IPS DF 6.9 (cell line): ENCODE results near the gene ATP5IF1.

Source experiments
- DNase-seq: peaks from one replicate; pipeline ENCODE4 v3.0.0-alpha.2; 2013; ENCODE audit warnings: low read depth, low spot score
- H3K27ac ChIP-seq: one replicate; pipeline ENCODE4 v1.5.1; 2013; ENCODE audit warnings: low read length, control low read depth
- H3K27me3 ChIP-seq: 2 replicates; pipeline ENCODE4 v1.6.1; 2013; ENCODE audit warnings: mild to moderate bottlenecking, low read length; ENCODE audit not compliant: control insufficient read depth, insufficient read depth
- H3K36me3 ChIP-seq: 2 replicates; pipeline ENCODE4 v1.6.1; 2013; ENCODE audit warnings: low read length; ENCODE audit not compliant: control insufficient read depth, insufficient read depth
- H3K4me1 ChIP-seq: 2 replicates; pipeline ENCODE4 v1.6.1; 2013; ENCODE audit warnings: low read length; ENCODE audit not compliant: control insufficient read depth, insufficient read depth
- H3K4me3 ChIP-seq: 2 replicates; pipeline ENCODE4 v1.5.1; 2013; ENCODE audit warnings: mild to moderate bottlenecking, low read length
- H3K9me3 ChIP-seq: 2 replicates; pipeline ENCODE4 v1.6.1; 2013; ENCODE audit warnings: low read length, inconsistent platforms; ENCODE audit not compliant: control insufficient read depth, insufficient read depth
- WGBS: extraction: QIAGEN DNeasy Blood & Tissue Kit; methylation state at CpG from one replicate; pipeline ENCODE4 v1.1.7; 2013; ENCODE audit warnings: mixed read lengths, missing lambda C conversion rate; ENCODE audit not compliant: insufficient read length, insufficient coverage; 5-methylcytosine and 5-hydroxymethylcytosine counted together

Gene ATP5IF1

GRCh38 chr1:28200234-28200873, 35.6 kb upstream of the ATP5IF1 start:
- Histone ChIP-seq H3K36me3 (peaks cover 18% of the 10 kb centered on the region; the same call in 1 of the 2 replicates), H3K27me3 (no peaks in the 10 kb centered on the region), H3K4me3 (no peak overlapping the region), H3K9me3 (no peaks in the 10 kb centered on the region), H3K4me1 (peaks cover 8% of the 10 kb centered on the region; the same call in 1 of the 2 replicates), H3K27ac (no peak overlapping the region)
- no CpG with 5 or more reads among the region's 6 CpGs for WGBS
- DNase-seq, result no peak

GRCh38 chr1:28205243-28205642, 30.7 kb upstream of the ATP5IF1 start:
- WGBS, result no CpG with 5 or more reads among the region's 4 CpGs

GRCh38 chr1:28208818-28209441, 27.0 kb upstream of the ATP5IF1 start:
- Histone ChIP-seq H3K9me3 (no peaks in the 10 kb centered on the region), H3K4me3 (no peak overlapping the region), H3K27ac (no peak overlapping the region), H3K27me3 (no peaks in the 10 kb centered on the region), H3K36me3 (peaks cover 8% of the 10 kb centered on the region; the same call in 1 of the 2 replicates), H3K4me1 (no peaks in the 10 kb centered on the region)
- WGBS, result 100% methylated on average over 1 of the region's 4 CpGs
- no peak for DNase-seq

More at GRCh38 chr1:28205243-28205642, 30.7 kb upstream of the ATP5IF1 start:
- no peak for DNase-seq
- Histone ChIP-seq H3K27ac (no peak overlapping the region), H3K36me3 (peaks cover 15% of the 10 kb centered on the region; the same call in 1 of the 2 replicates), H3K9me3 (no peaks in the 10 kb centered on the region), H3K27me3 (no peaks in the 10 kb centered on the region), H3K4me3 (no peak overlapping the region), H3K4me1 (no peaks in the 10 kb centered on the region)

- Histone ChIP-seq H3K27ac (no peak overlapping the region), H3K36me3 (peaks cover 8% of the 10 kb centered on the region; the same call in 1 of the 2 replicates), H3K4me1 (no peaks in the 10 kb centered on the region), H3K27me3 (no peaks in the 10 kb centered on the region), H3K4me3 (no peak overlapping the region), H3K9me3 (no peaks in the 10 kb centered on the region)
- no peak for DNase-seq
- WGBS, result no CpG with 5 or more reads among the region's 1 CpG
Measured at GRCh38 chr1:28209700-28210099, 26.2 kb upstream of the ATP5IF1 start.

GRCh38 chr1:28213315-28213714, 22.6 kb upstream of the ATP5IF1 start:
- Histone ChIP-seq H3K27ac (no peak overlapping the region), H3K9me3 (no peaks in the 10 kb centered on the region), H3K27me3 (no peaks in the 10 kb centered on the region), H3K36me3 (peaks cover 8% of the 10 kb centered on the region; the same call in 1 of the 2 replicates), H3K4me3 (no peak overlapping the region), H3K4me1 (no peaks in the 10 kb centered on the region)
- DNase-seq, result no peak
- WGBS, result 100% methylated on average over 1 of the region's 2 CpGs

GRCh38 chr1:28229089-28229488, 6.8 kb upstream of the ATP5IF1 start:
- H3K4me1 ChIP-seq, result no peaks in the 10 kb centered on the region
- H3K36me3 ChIP-seq, result peaks cover 6% of the 10 kb centered on the region
- no peaks in the 10 kb centered on the region for H3K27me3 ChIP-seq
- no peaks in the 10 kb centered on the region for H3K9me3 ChIP-seq
- no peak overlapping the region for H3K27ac ChIP-seq
- DNase-seq, result no peak
- no peak overlapping the region for H3K4me3 ChIP-seq

GRCh38 chr1:28229996-28230395, 5.9 kb upstream of the ATP5IF1 start:
- Histone ChIP-seq H3K27ac (no peak overlapping the region), H3K9me3 (no peaks in the 10 kb centered on the region), H3K36me3 (peaks cover 6% of the 10 kb centered on the region), H3K4me3 (no peak overlapping the region), H3K27me3 (no peaks in the 10 kb centered on the region), H3K4me1 (no peaks in the 10 kb centered on the region)
- no CpG with 5 or more reads among the region's 2 CpGs for WGBS
- DNase-seq, result no peak

GRCh38 chr1:28232558-28233263, 3.2 kb upstream of the ATP5IF1 start, which contains the start of gene DNAJC8:
DNAJC8 (minus strand) TSS chr1:28233029; CDS start chr1:28232998, 31 bp downstream.
- peak; percentile 80 for DNase-seq
- Histone ChIP-seq H3K9me3 (no peaks in the 10 kb centered on the region), H3K27me3 (no peaks in the 10 kb centered on the region), H3K4me1 (no peaks in the 10 kb centered on the region), H3K36me3 (no peaks in the 10 kb centered on the region; the same call in 1 of the 2 replicates), H3K27ac (no peak within 1 kb of the TSS), H3K4me3 (peak within 1 kb of the TSS; percentile 100)
- no CpG with 5 or more reads among the region's 40 CpGs for WGBS

- Histone ChIP-seq H3K9me3 (no peaks in the 10 kb centered on the region), H3K4me3 (no peak overlapping the region), H3K4me1 (no peaks in the 10 kb centered on the region; the same call in 1 of the 2 replicates), H3K27ac (no peak overlapping the region), H3K36me3 (no peaks in the 10 kb centered on the region; the same call in 1 of the 2 replicates), H3K27me3 (no peaks in the 10 kb centered on the region)
- no CpG with 5 or more reads among the region's 14 CpGs for WGBS
- DNase-seq, result no peak
Measured at GRCh38 chr1:28233264-28233606, 2.7 kb upstream of the ATP5IF1 start.

GRCh38 chr1:28236656-28237322, 865 bp downstream of the ATP5IF1 start:
- H3K4me1 ChIP-seq, result no peaks in the 10 kb centered on the region; the same call in 1 of the 2 replicates
- H3K27ac ChIP-seq, result no peak overlapping the region
- H3K27me3 ChIP-seq, result no peaks in the 10 kb centered on the region
- no CpG with 5 or more reads among the region's 20 CpGs for WGBS
- peak overlapping the region; percentile 91 for H3K4me3 ChIP-seq
- no peaks in the 10 kb centered on the region for H3K9me3 ChIP-seq
- no peak for DNase-seq
- H3K36me3 ChIP-seq, result no peaks in the 10 kb centered on the region; the same call in 1 of the 2 replicates
